Epidermal melanocyte (primary cell): ENCODE data around the gene PRKCD.

Experiments
- DNase-seq: peaks from one replicate; pipeline ENCODE4 v3.0.0; 2011; ENCODE audit warnings: low spot score; ENCODE audit not compliant: insufficient read length

PRKCD gene

DNA sequence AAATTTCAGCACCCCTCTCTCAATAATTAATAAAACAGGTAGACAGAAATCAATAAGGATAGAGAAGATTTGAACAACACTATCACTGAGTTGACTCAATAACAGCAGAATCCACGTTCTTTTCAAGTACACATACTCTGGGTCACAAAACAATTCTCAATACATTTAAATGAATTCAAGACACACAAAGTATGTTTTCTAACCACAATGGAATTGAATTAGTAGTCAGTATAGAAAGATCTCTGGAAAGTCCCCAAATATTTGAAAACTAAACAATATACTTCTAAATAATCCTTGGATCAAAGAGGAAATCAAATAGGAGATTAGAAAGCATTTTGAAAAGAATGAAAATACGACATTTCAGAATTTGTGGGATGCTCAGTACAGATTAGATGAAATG lies 54.8 kb downstream of the PRKCD start:
- no peak for DNase-seq

DNA sequence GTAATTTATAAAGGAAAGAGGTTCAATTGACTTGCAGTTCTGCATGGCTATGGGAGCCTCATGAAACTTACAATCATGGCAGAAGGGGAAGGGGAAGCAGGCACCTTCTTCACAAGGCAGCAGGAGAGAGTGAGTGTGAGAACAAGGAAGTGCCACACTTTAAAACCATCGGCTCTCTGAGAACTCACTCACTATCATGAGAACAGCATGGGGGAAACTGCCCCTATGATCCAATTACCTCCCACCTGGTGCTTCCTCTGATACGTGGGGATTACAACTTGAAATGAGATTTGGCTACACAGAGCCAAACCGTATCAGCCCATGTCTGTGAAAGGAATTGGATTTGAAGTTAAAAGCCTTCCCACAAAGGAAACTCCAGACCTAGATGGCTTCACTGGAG lies 55.7 kb downstream of the PRKCD start:
- no peak for DNase-seq

DNA sequence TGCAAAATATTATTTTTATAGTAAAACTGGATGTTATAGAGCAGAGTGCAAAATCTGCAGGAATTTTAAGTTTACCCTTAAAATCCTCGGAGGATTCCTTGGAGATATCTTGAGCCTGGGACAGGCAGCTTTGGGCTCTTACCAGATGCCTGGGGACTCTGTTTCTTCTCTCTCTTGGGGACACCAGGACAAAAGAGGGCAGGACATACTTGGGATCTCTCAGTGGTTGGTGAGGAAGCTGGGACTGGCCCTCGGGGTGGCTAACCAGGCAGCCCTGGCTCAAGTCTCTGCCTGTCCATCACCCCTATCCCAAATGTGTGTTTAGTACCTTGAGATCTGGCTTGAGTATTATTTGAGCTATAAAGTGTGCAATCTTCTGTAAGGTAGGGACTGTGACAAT lies 56.2 kb downstream of the PRKCD start:
- DNase-seq: no peak

DNA sequence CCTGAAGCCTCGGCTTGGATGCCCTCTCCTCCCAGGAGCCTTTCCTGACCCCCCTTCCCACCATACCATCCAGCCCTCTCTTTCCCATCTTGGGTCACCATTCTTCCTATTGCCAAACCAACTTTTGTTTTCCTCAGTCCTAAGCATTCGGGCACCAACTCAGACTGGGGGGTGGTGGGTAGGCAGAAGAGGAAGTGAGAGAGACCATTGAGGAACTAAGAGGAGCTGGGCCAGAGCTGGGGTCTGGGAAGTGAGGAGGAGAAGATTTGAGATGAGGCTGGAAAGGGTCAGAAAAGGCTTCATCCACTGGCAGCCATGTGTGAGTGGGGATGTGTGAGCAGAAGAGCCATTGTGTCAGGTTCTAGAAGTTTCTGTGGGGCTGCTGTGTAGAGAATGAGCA lies 57.1 kb downstream of the PRKCD start:
- no peak for DNase-seq

DNA sequence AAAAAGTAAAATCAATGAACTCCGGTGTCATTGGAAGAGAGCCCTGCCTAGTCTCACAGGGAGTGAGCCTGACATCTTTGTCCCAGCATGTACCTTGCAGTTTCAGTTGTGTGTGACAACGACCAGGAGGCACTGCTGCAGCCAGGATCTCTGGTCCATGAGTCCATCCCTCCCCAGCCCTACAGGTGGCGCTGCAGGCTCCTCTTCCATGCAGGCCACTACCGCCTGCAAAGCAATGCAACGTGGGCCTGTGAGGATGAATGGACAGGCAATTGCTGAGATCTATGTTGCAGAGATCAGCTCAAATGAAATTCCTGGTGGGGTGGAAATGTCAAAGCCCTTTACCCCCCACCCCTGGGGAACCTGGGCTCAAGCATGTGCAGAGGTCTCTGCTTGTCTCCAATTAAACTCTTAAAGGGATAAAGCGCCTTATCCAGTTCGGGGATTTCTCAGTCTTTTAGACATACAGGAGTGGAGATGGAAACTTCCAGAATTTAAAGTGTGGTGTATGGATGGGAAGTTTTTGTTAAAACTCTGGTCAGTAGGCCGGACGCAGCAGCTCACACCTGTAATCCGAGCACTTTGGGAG lies 59.0 kb downstream of the PRKCD start:
- peak; percentile 88 for DNase-seq

DNA sequence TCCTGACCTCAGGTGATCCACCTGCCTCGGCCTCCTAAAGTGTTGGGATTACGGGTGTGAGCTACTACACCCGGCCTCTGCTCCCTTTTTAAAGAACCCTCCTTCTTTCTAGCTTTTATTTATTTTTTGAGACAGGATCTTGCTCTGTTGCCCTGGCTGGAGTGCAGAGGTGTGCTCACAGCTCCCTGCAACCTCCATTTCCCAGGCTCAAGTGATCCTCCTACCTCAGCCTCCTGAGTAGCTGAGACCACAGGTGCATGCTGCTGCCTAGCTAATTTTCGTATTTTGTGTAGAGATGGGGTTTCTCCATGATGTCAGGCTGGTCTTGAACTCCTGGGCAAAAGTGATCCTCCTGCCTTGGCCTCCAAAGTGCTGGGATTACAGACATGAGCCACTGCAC lies 60.3 kb downstream of the PRKCD start:
- DNase-seq: no peak

DNA sequence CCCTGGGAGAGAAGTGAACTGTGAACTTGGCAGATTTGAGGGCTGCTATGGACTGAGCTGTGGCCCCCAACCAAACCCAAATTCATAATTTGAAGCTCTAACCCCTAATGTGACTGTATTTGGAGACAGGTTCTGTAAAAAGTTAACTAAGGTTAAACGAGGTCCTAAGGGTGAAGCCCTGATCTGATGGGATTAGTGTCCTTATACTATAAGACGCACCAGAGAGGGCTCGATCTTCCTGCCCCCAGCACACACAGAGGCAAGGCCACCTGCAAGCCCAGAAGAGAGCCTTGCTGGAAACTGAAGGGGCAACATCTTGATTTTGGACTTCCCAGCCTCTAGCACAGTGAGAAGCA lies 60.8 kb downstream of the PRKCD start:
- no peak for DNase-seq

DNA sequence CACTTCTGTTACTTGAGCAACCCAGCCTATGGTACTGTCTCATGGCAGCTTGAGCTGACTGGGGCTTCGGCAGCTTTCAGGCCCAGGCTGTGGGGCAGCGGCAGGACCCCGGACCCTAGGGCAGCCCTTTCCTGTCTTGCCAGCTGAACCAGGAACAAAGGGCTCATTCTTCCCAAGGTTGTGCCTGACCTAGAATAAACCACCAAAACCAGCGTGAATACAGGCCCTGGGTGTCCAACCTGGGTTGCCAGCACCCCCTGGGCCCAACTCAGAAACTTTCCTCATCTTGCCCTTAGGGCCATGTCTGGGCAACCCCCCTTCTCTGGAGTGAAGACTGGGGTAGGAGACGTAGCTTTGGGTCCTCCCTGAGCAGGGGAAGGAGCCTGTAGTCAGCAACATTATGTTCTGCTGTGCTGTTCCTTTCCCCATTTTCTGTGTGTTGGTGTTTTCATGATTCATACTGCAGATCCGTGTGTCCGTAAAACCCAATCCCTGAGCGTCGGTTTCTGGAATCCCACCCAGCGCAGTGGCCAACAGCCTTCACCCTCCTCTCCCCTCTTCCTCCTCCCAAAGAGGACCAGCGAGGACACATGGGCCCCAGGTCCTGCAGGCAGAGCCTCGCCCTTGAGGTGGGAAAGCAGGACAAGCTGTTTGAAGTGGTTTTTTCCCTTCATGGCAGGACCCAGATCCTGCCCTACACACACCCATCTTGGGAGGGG lies 61.3 kb downstream of the PRKCD start:
- DNase-seq: peak; percentile 43

DNA sequence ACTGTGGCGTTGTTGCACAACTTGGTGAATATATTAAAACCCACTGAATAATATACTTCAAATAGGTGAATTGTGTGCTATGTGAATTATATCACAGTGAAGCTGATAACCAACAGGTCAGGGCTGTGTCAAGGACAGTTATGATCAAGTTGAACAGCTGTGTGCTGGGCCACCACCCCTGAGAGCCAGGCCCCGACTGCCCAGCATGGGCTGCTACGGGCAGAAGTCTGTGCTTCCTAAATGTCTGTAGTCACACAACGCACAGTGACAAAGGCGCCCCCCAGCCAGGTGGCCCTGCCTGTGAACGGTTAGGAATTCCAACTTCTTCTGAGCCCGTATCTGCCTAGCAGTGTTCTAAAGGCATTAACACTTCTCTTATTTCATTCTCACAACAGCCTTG lies 62.0 kb downstream of the PRKCD start:
- DNase-seq: no peak

DNA sequence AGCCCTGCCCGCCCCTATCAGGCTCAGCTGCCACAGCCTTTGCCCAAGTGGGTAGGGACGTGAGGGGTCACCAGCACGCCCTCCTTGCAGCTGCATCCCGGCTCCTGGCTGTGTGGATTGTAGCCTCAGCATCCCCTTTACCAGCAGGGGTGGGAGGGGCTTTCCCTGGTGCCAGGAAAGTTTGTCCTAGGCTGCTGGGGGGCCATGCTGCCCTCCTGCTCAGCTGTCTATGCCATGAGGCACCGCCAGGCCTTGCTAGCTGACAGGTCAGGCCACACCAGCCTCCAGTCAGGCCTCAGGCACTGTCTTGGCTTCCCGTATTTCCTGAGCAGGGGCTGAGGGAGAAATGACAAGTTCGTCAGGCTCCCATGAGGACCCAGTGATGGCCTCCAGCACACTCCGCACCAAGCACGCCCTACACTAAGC lies 62.5 kb downstream of the PRKCD start:
- no peak for DNase-seq

DNA sequence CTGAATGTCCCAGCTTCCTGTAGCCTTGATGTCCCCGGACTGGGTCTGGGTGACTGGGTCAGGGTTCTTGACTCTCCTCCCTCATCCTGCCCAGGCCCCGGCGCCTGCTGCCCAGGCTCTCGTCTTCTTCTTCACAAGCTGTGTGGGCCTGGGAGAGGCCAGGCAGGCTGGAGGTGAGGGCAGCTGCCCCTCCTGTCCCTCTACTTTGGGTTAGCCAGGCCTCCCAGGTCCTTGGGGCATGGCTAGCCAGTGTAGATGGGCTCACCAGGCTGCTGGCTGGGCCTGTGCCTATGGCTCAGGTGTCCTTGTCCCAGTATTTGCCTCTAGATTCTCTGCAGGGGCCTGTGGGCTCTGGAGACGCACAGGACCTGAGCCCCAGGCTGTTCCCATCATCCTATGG lies 63.0 kb downstream of the PRKCD start:
- DNase-seq: no peak

DNA sequence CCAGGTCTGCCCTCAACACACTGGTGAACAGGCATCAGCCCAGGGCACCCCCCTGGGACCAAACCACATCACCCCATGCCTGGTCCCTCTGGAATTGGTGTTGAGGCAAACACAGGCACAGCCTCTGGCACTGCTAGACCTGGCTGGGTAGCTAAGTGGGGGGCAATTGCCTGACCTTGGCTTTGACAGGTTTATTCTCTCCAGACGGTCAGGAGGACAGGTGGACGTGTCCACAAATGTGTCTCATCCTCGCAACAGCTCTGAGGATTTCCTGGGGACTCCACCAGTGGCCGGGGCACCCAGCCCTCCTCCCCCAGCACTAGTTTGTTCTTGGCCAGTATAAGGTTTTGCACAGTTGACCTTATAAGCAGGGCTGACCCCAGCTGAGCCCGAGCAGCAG lies 63.5 kb downstream of the PRKCD start:
- DNase-seq: no peak

DNA sequence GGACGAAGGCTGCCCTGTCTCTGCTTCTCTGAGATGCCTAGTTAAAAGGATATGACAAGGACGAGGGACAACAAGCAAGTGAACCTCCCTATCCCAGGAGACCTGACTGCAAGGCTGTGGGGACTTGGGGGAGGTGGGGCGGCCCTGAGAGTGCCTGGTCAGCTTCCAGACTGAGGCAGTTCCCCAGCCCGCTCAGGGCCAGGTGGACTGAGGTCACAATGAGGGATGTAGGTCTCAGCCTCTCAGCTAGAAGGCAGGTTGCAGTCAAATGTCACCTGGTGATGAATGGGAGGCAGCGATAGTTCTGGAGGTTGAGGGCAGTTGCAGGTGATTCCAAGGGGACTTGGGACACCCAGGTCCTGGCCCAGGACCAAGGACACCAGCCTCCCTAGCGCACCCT lies 64.2 kb downstream of the PRKCD start:
- DNase-seq: no peak

DNA sequence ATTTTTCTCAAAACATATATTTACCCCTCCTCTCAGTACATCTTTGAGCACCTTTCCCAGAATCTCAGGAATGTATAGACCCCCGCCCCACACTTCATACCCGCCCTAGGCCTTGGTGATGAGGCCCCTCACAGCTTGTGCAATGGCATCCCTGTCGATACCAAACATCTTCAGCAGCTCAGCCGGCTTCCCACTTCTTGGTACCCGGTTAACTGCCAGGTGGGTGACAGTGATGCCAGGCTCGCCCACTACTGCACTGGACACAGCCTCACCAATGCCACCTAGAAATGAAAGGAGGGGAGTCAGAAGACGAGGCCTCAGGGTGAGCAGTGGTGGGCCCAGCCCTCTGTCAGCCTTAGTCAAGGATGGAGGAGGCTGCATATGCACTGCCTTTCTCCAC lies 64.6 kb downstream of the PRKCD start:
- no peak for DNase-seq

DNA sequence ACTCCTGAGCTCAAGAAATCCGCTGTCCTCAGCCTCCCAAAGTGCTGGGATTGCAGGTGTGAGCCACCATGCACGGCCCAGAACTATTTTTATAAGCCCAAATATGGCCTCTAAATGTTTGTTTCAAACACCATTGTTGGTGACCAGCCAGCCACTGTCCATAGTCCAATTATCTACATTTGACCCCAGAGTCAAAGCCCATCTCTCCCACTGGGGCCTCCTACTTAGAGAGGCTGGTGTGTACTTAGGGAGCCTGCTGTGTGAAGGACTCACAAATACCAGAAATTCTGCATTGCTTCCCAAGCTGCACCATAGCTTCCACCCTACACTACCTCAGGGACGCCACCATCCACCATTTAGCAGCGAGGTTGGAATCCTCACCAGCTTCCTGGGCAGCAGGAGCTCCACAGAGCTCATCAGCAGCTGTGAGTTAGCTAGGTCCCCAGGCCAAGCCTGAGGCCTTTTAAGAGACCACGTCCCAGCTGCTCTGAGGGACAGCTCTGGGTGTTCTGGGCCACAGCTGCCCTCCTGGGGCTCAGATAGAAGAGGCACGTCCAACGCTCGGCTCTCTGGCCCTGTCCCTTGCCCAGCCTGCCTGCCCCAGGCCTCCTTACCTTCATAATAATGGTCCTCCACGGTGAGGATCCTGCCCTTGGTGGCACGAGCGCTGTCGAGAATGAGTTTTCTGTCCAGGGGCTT lies 65.3 kb downstream of the PRKCD start:
- DNase-seq: no peak

DNA sequence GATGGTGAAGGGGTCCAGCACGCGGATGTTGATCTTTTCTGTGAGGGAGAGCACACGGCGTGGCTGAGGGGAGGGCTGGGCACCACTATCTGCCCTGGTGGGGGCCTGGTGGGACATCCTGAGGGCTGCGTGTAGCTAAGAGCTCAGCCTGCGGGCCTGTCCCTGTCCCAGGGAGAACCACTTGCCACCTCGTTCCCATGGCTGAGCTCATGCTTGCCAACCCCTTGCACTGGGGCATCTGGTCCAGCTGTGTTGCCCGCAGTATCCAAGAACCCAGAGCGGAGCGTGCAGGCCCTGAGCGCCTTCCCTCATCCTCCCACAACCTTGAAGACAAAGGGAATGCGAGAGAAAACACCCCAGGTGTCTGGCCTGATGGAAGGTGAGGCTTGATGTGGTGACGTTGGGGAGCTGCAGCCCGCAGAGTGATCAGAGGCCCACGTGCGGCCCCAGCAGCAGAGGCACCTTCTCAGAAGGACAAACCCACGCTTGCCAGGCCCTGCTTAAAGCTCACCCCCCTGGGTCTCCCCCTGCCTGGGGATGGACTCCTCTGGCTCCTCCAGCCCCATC lies 65.9 kb downstream of the PRKCD start:
- no peak for DNase-seq

DNA sequence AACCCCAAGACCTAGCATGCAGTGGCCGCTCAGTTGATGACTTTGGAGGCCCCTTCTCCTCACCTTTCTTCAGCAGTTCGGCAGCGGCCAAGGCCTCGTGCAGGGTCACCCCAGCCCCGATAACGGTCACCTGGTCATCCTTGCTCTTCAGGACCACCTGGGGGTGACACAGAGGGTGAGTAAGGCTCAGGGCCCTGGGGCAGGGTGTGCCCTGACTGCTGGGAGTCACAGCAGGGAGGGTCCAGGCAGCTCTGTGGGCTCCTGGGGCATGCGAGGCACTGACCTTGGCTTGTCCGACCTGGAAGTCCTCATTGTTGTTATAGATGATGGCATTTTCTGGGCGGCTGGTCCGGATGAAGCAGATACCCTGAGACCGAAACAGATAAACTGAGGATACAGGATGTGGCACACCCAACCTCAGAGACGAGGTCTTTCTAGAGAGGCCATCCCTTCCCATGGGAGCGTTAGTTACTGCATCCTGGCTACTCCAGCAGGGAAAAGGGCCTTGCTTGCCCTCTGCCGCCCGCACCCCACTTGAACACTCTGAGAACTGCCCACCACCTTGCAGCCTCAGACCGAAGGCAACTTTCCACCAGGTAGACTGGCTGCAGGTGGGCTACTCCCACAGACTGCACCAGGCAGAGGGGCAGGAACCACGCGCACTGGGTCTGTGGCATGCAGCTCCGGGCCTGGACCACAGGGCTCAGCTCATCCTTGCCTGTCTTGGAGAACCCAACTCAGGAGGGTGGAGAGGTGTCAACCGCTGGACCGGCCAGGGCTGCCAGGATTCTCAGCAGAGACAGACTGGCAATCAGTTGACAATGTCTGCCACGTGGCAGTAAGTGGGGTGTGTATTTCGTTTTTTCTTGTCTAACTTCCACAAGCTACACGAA lies 67.2 kb downstream of the PRKCD start:
- DNase-seq: no peak

DNA sequence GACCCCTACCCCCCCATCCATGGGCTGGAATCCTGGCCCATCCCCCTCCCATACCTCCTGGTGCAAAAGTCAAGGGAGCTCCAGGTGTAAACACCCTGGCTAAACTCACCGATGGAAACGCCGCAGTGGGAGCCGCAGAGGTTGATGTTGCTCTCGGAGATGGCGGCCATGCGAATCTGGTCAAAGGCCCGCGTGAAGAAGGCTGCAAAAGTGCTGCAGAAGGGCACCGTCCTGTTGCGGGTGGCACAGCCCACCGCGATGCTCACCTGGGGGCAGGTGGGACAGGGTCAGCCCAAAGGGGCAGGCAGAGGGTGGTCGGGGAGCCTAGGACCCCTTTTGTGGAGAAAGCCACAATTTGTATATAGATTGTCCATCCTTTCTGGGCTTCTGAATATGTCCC lies 68.2 kb downstream of the PRKCD start:
- DNase-seq: no peak

DNA sequence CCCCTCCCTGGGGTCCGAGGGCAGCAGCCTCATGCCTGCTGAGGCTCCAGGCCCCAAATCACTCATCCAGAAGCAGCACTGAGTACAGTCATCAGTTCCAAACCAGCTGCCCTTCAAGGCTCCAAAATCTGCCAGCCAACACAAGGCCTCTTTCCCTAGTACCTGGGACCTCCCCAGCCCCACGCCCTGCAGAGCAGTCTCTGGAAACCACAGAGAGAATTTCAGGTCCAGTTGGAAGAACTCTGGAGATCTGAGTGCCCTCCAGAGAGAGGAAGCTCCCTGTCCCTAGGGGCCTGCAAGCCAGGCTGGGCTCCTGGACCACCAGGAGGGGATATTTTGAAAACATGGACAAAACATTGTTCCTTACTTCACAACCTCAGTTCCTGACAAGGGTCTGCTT lies 68.6 kb downstream of the PRKCD start:
- DNase-seq: no peak

DNA sequence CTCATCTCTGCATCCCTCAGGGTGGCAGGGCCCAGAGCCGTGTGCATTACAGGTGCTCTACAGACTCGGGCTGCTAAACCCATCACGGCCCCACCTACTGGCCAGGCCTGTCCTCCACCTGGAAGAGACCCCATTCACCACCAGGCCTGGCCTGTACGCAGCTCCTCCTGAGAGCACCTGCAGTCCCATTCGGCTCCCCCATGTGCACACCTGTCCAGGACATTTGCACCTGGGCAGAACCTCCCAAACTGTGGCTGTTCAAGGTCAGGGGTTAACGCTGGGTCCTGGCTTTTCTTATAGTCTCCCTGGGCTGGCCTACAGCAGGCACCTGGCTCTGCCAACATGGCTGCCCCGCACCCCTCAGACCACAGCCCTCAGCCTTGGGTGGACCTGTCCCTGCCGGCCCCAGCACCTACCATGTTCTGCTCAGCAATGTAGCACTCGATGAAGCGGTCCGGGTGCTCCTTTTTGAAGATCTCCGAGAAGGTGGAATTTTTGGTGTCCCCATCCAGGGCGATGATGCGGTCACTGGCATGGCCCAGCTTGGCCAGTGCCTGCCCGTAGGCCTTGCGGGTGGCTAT lies 69.1 kb downstream of the PRKCD start:
- no peak for DNase-seq

DNA sequence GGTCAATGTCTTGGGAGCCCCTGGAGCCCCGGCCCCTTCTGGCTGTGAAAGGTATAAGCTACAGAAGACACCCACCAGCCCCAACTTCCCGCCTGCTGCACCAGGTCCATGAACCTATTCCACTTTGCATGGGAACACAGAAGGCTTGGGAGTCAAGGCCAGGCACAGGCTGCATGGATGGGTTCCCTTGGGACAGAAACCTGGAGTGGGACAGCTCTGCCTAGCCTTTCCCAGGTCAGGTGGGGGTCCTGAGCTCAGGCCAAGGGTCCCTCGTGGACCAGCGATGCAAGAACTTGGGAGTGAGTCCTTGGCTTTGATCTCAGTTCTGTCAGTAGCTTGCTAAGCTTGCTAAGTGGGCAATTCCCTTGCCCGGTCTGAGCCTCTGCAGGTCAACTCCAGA lies 69.8 kb downstream of the PRKCD start:
- no peak for DNase-seq
